ENCODE measurements around the gene MOSPD3. TPM values are rescaled to one million over a fixed set of nuclear protein-coding genes. Genes with fewer than 3 reads are reported as not detected.

Gene MOSPD3
- total RNA-seq, 2 donors from 2014 or later = 12.6 to 13.4 TPM

GRCh38 chr7:100580466-100581283 lies 31.7 kb upstream of the MOSPD3 start:
- Mint-ChIP-seq H3K27ac (no peak overlapping the region), H3K9me3 (no peaks in the 10 kb centered on the region), H3K4me3 (no peak overlapping the region), H3K36me3 (ENCODE audit: insufficient read depth in 2 of 2) (peaks cover 0 to 2% of the 10 kb centered on the region in 2 donors), H3K27me3 (ENCODE audit: low read depth) (no peaks in the 10 kb centered on the region), H3K4me1 (ENCODE audit: low read depth) (peaks cover 22% of the 10 kb centered on the region)
- DNase-seq = no peak
- no peak for ATAC-seq (replicated peaks in 1 of 2)

DNA sequence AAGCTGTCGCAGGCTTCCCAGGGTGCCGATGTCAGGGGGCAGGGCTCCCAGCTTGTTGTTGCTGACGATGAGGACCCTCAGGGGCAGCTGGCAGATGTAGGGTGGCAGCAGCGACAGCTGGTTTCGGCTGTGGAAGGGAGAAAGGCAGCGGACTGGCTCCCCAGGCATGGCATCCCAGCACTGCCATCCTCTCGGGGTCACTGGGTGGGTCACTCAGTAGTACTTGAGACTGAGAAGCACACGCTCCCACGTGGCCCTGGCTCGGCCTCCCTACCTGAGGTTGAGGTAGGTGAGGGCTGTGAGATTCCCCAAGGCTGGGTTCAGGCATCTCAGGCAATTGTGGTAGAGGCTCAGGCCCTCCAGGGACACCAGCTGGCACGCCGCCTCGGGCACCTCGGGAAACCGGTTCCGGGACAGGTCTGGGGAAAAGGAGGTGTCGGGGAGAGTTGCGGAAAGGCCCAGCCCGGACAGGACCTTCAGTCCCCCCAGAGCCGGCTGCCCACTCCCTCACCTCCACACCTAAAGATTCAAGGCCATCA lies 30.2 kb upstream of the MOSPD3 start:
- DNase-seq (no peak), ATAC-seq (replicated peaks in 1 of 2) (no peak)
- H3K27ac Mint-ChIP-seq = peak overlapping the region; percentile 42
- no peaks in the 10 kb centered on the region for H3K36me3 Mint-ChIP-seq (ENCODE audit: insufficient read depth in 2 of 2)
- no peaks in the 10 kb centered on the region for H3K27me3 Mint-ChIP-seq (ENCODE audit: low read depth)
- no peaks in the 10 kb centered on the region for H3K9me3 Mint-ChIP-seq
- H3K4me3 Mint-ChIP-seq = peak overlapping the region; percentile 21 to 46
- peaks cover 23% of the 10 kb centered on the region for H3K4me1 Mint-ChIP-seq (ENCODE audit: low read depth)

- H3K4me1 Mint-ChIP-seq (ENCODE audit: low read depth) = peaks cover 29% of the 10 kb centered on the region
- no peaks in the 10 kb centered on the region for H3K27me3 Mint-ChIP-seq (ENCODE audit: low read depth)
- H3K4me3 Mint-ChIP-seq = peak overlapping the region; percentile 21 to 46
- H3K27ac Mint-ChIP-seq = peak overlapping the region; percentile 42
- DNase-seq (no peak), ATAC-seq (replicated peaks in 1 of 2) (no peak)
- H3K9me3 Mint-ChIP-seq = no peaks in the 10 kb centered on the region
- H3K36me3 Mint-ChIP-seq (ENCODE audit: insufficient read depth in 2 of 2) = no peaks in the 10 kb centered on the region
These were observed 29.7 kb upstream of the MOSPD3 start for GRCh38 chr7:100582650-100583049.

GRCh38 chr7:100583132-100584053 lies 28.9 kb upstream of the MOSPD3 start:
- Mint-ChIP-seq H3K27ac (peak overlapping the region; percentile 64), H3K36me3 (ENCODE audit: insufficient read depth in 2 of 2) (no peaks in the 10 kb centered on the region), H3K27me3 (ENCODE audit: low read depth) (no peaks in the 10 kb centered on the region), H3K4me3 (peak overlapping the region; percentile 93 to 95), H3K9me3 (no peaks in the 10 kb centered on the region), H3K4me1 (ENCODE audit: low read depth) (peaks cover 29% of the 10 kb centered on the region)
- ATAC-seq (replicated peaks in 1 of 2) (peak in 1 of 2 donors; percentile 12), DNase-seq (peak; percentile 75 to 76)

DNA sequence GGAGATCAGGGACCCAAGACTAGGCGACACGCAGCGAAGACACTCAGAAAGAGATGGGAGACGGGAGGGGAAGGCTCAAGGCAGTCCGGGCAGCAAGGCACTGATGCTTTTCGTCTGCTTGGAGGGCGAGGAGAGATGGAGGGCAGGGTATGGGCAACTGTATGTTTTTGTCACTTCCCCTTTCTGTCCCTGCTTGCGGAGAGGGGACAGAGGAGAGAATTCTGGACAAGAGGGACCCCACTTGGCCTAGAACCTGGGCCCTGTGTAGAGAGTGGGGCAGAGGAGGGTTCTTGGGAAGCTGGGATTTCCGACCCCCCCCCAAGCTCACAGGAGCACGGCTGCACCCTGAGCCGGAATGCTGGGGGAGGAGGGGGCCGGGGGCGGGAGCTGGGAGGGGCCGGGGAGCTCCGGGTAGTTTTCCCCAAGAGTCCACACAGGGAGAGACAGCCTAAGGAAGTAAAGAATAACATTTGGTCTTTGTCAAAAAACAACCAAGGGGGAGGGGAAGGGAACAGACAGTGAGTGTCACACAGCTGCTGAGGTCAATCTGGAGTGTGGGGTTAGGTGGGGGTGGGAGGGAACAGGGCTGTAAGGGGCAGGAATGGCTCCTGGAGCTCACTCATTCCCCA lies 28.2 kb upstream of the MOSPD3 start:
- Mint-ChIP-seq H3K4me1 (ENCODE audit: low read depth) (peaks cover 29% of the 10 kb centered on the region), H3K4me3 (peak overlapping the region; percentile 93 to 95), H3K27ac (peak overlapping the region; percentile 64), H3K27me3 (ENCODE audit: low read depth) (no peaks in the 10 kb centered on the region), H3K9me3 (no peaks in the 10 kb centered on the region), H3K36me3 (ENCODE audit: insufficient read depth in 2 of 2) (no peaks in the 10 kb centered on the region)
- DNase-seq = no peak
- no peak for ATAC-seq (replicated peaks in 1 of 2)

GRCh38 chr7:100584683-100585510 lies 27.4 kb upstream of the MOSPD3 start:
- Mint-ChIP-seq H3K9me3 (no peaks in the 10 kb centered on the region), H3K4me1 (ENCODE audit: low read depth) (peaks cover 29% of the 10 kb centered on the region), H3K4me3 (peak overlapping the region; percentile 93 to 95), H3K27ac (peak overlapping the region; percentile 89), H3K36me3 (ENCODE audit: insufficient read depth in 2 of 2) (no peaks in the 10 kb centered on the region), H3K27me3 (ENCODE audit: low read depth) (no peaks in the 10 kb centered on the region)
- no peak for DNase-seq
- no peak for ATAC-seq (replicated peaks in 1 of 2)

GRCh38 chr7:100585511-100586265 lies 26.7 kb upstream of the MOSPD3 start, which contains the start of gene LRCH4:
Gene LRCH4, minus strand, starts transcription at chr7:100586129. Its CDS starts 29 bp downstream, at chr7:100586100.
- DNase-seq (peak; percentile 71 to 76), ATAC-seq (replicated peaks in 1 of 2) (peak; percentile 37 to 39)
- Mint-ChIP-seq H3K4me3 (peak within 1 kb of the TSS; percentile 93 to 95), H3K9me3 (no peaks in the 10 kb centered on the region), H3K27ac (peak within 1 kb of the TSS; percentile 89), H3K36me3 (ENCODE audit: insufficient read depth in 2 of 2) (no peaks in the 10 kb centered on the region), H3K4me1 (ENCODE audit: low read depth) (peaks cover 29% of the 10 kb centered on the region), H3K27me3 (ENCODE audit: low read depth) (no peaks in the 10 kb centered on the region)

DNA sequence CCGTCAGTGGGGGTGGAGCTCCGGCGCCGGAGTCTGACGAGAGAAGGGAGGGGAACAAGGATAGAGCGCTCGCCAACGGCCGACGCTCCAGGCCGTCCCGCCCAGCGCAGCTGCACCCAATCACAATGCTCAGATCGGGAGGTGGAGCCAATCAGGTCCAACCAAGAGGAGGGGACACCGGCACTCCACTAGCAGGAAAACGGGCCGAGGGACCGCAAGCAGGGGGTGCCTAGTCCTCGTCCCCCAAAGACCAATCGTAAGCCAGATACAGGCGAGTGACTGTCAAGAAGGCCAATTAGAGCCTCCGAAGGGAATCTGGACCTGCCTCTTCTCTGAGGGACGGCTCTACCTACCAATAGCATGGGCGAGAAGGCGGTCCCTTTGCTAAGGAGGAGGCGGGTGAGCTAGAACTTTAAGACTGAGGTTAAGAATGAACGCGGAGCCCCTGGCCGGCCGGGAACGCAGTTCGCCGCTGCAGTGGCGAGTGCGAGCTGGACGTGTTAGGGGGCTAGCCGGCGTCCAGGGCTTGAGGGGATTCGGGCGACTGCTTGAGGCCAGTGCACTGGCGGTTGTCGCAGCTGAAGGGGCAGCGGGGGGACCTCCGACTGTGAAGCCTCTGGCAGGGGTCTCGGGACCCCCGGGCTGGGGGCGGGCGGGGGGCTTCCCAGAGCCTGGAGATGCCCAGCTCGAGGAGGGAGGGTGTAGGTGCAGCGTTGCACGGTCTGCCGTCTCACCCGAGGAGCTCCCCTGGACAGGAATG lies 25.9 kb upstream of the MOSPD3 start, which contains the start of gene FBXO24:
FBXO24 (plus strand) TSS at position 63 of the 760 bp plus-strand sequence; CDS start at position 361, 298 bp downstream.
- peak within 1 kb of the TSS; percentile 93 to 95 for H3K4me3 Mint-ChIP-seq
- no peaks in the 10 kb centered on the region for H3K9me3 Mint-ChIP-seq
- ATAC-seq (replicated peaks in 1 of 2) = peak; percentile 88
- peaks cover 29% of the 10 kb centered on the region for H3K4me1 Mint-ChIP-seq (ENCODE audit: low read depth)
- no peaks in the 10 kb centered on the region for H3K27me3 Mint-ChIP-seq (ENCODE audit: low read depth)
- H3K27ac Mint-ChIP-seq = peak within 1 kb of the TSS; percentile 89
- H3K36me3 Mint-ChIP-seq (ENCODE audit: insufficient read depth in 2 of 2) = no peaks in the 10 kb centered on the region
- DNase-seq = peak; percentile 99 to 100

DNA sequence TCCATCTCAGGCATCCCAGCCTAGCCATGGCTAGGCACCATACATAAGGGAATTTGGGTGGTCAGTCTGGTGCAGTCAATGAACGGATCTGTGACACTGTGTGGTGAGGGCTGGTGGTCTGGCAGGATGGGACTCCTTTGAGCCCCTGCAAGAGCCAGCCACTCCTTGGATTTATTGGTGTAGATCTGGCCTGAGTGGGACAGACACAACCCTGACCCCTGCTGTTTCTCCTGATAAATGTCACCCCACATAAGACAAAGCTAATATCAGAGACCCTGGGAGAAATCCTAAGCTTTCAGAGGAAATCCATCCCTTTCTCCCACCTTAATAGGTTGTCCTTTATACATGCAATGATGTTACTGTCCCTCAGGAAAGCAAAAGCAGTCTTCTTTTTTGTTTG lies 23.9 kb upstream of the MOSPD3 start:
- no peak overlapping the region for H3K27ac Mint-ChIP-seq
- H3K4me1 Mint-ChIP-seq (ENCODE audit: low read depth) = peaks cover 25% of the 10 kb centered on the region
- peak overlapping the region; percentile 39 to 95 for H3K4me3 Mint-ChIP-seq
- ATAC-seq (replicated peaks in 1 of 2) (no peak), DNase-seq (no peak)
- H3K9me3 Mint-ChIP-seq = no peaks in the 10 kb centered on the region
- H3K27me3 Mint-ChIP-seq (ENCODE audit: low read depth) = no peaks in the 10 kb centered on the region
- H3K36me3 Mint-ChIP-seq (ENCODE audit: insufficient read depth in 2 of 2) = no peaks in the 10 kb centered on the region

- DNase-seq = no peak
- Mint-ChIP-seq H3K9me3 (no peaks in the 10 kb centered on the region), H3K4me3 (no peak overlapping the region), H3K4me1 (ENCODE audit: low read depth) (peaks cover 17% of the 10 kb centered on the region), H3K36me3 (ENCODE audit: insufficient read depth in 2 of 2) (no peaks in the 10 kb centered on the region), H3K27me3 (ENCODE audit: low read depth) (no peaks in the 10 kb centered on the region), H3K27ac (no peak overlapping the region)
- no peak for ATAC-seq (replicated peaks in 1 of 2)
These were observed 22.9 kb upstream of the MOSPD3 start for GRCh38 chr7:100589341-100589947.

Measured in activated T-cell treated with anti-CD3 and anti-CD28 coated beads, Interleukin-2, amount 50 U/mL, for 72 hours (primary cell).